ENCODE measurements around the gene FAM83F.

FAM83F gene

GRCh38 chr22:40077646-40078016 is 82.9 kb downstream of the FAM83F start:
- DNase-seq (ENCODE audit: low read depth in 2 of 2): no peak
- H3K4me3 ChIP-seq (replicated peaks in 1 of 2; ENCODE audit: low read depth in 2 of 2, low read length in 2 of 2): no peak overlapping the region
- TF ChIP-seq CTCF (IDR thresholded peaks at IDR 0.05; ENCODE audit: low read depth, low read length): no peak

GRCh38 chr22:40081662-40082061 is 86.9 kb downstream of the FAM83F start:
- H3K4me3 ChIP-seq (replicated peaks in 1 of 2; ENCODE audit: low read depth in 2 of 2, low read length in 2 of 2): no peak overlapping the region
- no peak for TF ChIP-seq CTCF (IDR thresholded peaks at IDR 0.05; ENCODE audit: low read depth, low read length)
- no peak for DNase-seq (ENCODE audit: low read depth in 2 of 2)

- TF ChIP-seq CTCF (IDR thresholded peaks at IDR 0.05; ENCODE audit: low read depth, low read length): no peak
- no peak for DNase-seq (ENCODE audit: low read depth in 2 of 2)
- H3K4me3 ChIP-seq (replicated peaks in 1 of 2; ENCODE audit: low read depth in 2 of 2, low read length in 2 of 2): no peak overlapping the region
Observed at GRCh38 chr22:40082184-40082583, 87.4 kb downstream of the FAM83F start.

- no peak overlapping the region for H3K4me3 ChIP-seq (replicated peaks in 1 of 2; ENCODE audit: low read depth in 2 of 2, low read length in 2 of 2)
- no peak for DNase-seq (ENCODE audit: low read depth in 2 of 2)
- TF ChIP-seq CTCF (IDR thresholded peaks at IDR 0.05; ENCODE audit: low read depth, low read length): no peak
Observed at GRCh38 chr22:40083794-40084193, 89.0 kb downstream of the FAM83F start.

- no peak for TF ChIP-seq CTCF (IDR thresholded peaks at IDR 0.05; ENCODE audit: low read depth, low read length)
- no peak for DNase-seq (ENCODE audit: low read depth in 2 of 2)
Observed at GRCh38 chr22:40084246-40084645, 89.5 kb downstream of the FAM83F start.

GRCh38 chr22:40088818-40089217 is 94.1 kb downstream of the FAM83F start:
- TF ChIP-seq CTCF (IDR thresholded peaks at IDR 0.05; ENCODE audit: low read depth, low read length): no peak
- DNase-seq (ENCODE audit: low read depth in 2 of 2): no peak

More at GRCh38 chr22:40084246-40084645, 89.5 kb downstream of the FAM83F start:
- no peak overlapping the region for H3K4me3 ChIP-seq (replicated peaks in 1 of 2; ENCODE audit: low read depth in 2 of 2, low read length in 2 of 2)

More at GRCh38 chr22:40088818-40089217, 94.1 kb downstream of the FAM83F start:
- H3K4me3 ChIP-seq (replicated peaks in 1 of 2; ENCODE audit: low read depth in 2 of 2, low read length in 2 of 2): no peak overlapping the region

All from cardiac fibroblast (primary cell).